ENCODE measurements around the gene FOXC2.

Gene FOXC2

DNA sequence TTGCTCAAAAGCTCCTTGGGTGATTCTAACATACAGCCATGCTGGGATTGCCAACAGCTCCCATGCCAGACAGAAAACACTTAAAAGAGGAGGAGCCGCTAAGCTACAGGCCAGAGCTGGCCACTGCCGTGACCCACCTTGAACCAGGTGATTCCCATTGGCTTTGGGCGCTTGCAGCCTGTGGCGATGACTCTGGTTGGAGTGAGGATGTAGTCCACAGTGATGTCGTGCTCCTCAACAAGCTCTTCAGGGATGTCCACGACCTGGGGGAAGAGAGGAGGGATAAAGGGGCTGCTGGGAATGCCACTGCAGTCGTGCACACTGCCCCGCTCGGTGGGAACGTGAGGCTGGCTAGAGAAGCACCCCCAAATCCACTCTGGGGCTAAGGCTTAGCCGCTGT, 25.1 kb upstream of the FOXC2 start:
- Histone ChIP-seq H3K36me3 (peaks cover 73 to 92% (median 91%) of the 10 kb centered on the region in 3 donors), H3K27ac (no peak overlapping the region), H3K4me3 (no peak overlapping the region), H3K9me3 (no peaks in the 10 kb centered on the region), H3K27me3 (no peaks in the 10 kb centered on the region), H3K4me1 (peaks cover 0 to 6% (median 0%) of the 10 kb centered on the region in 4 donors)
- TF ChIP-seq, protein P1, sequence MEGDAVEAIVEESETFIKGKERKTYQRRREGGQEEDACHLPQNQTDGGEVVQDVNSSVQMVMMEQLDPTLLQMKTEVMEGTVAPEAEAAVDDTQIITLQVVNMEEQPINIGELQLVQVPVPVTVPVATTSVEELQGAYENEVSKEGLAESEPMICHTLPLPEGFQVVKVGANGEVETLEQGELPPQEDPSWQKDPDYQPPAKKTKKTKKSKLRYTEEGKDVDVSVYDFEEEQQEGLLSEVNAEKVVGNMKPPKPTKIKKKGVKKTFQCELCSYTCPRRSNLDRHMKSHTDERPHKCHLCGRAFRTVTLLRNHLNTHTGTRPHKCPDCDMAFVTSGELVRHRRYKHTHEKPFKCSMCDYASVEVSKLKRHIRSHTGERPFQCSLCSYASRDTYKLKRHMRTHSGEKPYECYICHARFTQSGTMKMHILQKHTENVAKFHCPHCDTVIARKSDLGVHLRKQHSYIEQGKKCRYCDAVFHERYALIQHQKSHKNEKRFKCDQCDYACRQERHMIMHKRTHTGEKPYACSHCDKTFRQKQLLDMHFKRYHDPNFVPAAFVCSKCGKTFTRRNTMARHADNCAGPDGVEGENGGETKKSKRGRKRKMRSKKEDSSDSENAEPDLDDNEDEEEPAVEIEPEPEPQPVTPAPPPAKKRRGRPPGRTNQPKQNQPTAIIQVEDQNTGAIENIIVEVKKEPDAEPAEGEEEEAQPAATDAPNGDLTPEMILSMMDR (IDR thresholded peaks at IDR 0.05) = no peak
- intact Hi-C loops (cut with DNase I; ENCODE audit: low total_unique reads) = no loop called here
- no peak for DNase-seq

DNA sequence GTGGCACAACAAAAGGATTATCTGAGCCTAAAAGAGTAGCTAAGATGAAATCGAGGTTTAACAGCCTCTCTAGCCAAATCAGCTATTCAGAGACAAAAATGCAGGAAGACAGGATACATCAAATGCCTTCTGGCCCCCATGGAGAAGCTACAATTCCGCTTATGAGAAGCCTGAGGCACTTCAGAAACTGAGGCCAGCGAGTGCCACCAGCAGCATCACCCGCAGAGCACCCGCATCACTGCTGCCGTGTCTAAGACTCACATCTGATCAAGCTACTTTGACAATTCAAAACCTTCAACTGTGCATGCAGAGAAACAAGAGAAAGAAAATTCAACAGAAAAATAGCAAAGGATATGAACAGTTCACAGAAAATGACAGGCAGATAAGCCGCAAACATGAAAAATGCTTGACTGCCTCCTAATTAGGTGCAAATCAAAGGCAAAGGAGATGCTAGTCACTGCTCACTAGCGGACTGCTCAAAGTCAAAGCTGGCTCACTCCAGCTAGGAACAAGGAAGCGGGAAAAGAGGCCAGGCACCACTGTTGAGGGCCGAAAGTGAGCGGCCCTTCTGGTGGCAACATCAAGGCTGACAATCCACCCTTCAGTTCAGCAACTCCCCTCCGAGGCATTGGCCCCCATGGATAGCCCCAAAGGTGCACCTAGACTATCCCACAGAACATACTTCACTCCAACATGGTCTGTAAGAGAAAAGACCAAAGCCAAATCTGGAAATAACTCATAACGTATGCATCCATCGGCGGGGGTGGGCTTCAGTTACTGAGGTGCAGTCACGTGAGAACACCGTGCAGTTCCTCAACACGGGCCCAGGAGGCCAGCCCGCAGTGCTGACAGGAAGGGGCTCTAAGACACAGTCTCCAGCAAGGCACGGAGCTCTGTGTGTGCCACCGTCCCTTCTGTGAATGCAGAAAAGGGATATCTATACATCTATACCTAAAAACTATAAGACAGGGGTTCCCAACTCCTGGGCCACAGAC, 23.6 kb upstream of the FOXC2 start:
- H3K4me1 ChIP-seq = peaks cover 0 to 6% (median 0%) of the 10 kb centered on the region in 4 donors
- H3K9me3 ChIP-seq = no peaks in the 10 kb centered on the region
- DNase-seq = no peak
- peaks cover 62 to 91% (median 86%) of the 10 kb centered on the region in 3 donors for H3K36me3 ChIP-seq
- H3K27ac ChIP-seq = no peak overlapping the region
- H3K4me3 ChIP-seq = no peak overlapping the region
- H3K27me3 ChIP-seq = no peaks in the 10 kb centered on the region
- intact Hi-C loops (cut with DNase I; ENCODE audit: low total_unique reads) = no loop called here
- TF ChIP-seq, protein P1 (IDR thresholded peaks at IDR 0.05) = no peak

DNA sequence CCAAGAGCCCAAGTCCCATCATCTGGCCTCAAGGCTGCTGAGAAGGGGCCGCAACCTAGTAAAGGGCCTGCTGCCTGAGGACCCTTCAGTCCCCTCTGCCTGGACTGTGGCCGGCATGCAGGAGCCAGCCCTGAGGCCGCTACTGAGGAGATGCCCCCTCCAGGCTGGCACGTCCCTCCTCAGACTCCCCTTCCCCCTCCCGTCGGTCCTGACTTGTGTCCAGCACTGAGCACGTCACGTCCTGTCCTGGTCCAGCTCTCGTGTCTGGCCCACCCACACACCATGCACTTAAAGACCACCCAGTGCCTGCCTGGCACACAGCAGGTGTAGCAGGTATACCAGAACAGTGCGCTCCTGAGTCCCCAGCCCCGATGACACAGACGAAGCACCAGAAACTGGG, 21.1 kb upstream of the FOXC2 start:
- intact Hi-C loops (cut with DNase I; ENCODE audit: low total_unique reads) = no loop called here
- Histone ChIP-seq H3K4me3 (no peak overlapping the region), H3K27ac (no peak overlapping the region), H3K27me3 (no peaks in the 10 kb centered on the region), H3K9me3 (no peaks in the 10 kb centered on the region), H3K4me1 (peaks cover 0 to 6% (median 0%) of the 10 kb centered on the region in 4 donors), H3K36me3 (peaks cover 49 to 85% (median 81%) of the 10 kb centered on the region in 3 donors)
- no peak for DNase-seq
- TF ChIP-seq, protein P1 (IDR thresholded peaks at IDR 0.05) = no peak

DNA sequence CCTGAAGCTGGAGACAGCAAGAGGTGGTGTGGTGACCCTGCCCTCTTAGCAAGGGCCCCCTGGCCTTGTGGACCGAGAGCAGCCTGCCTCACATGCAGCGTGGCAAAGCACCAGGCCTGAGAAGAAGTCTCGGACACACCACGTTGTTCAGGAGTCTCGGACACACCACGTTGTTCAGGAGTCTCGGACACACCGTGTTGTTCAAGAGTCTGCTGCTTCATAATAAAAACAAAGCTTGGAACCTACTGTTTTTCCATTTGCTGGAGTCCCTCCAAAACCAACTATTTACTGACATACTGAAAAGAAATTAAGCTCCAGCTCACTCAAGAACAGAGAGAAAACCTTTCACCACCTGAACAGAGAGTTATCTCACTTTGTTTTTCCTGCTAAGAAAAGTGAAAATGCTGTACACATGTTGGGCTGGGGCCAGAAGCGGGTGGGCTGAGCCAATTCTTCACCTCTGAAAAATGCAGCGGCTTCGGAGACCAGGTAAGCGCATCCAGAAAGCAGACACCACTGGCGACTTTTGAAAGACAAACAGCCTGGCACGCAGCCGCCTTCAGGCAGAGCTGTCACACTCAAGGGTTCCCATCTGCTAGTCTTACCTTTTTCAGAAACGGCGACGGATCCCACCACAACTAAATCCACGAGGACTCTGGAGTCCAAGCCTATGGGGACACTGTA, 20.5 kb upstream of the FOXC2 start:
- intact Hi-C loops (cut with DNase I; ENCODE audit: low total_unique reads) = no loop called here
- no peak overlapping the region for H3K4me3 ChIP-seq
- H3K9me3 ChIP-seq = no peaks in the 10 kb centered on the region
- no peak overlapping the region for H3K27ac ChIP-seq
- DNase-seq = no peak
- H3K36me3 ChIP-seq = peaks cover 42 to 85% (median 81%) of the 10 kb centered on the region in 3 donors
- peaks cover 0 to 6% (median 0%) of the 10 kb centered on the region in 4 donors for H3K4me1 ChIP-seq
- no peaks in the 10 kb centered on the region for H3K27me3 ChIP-seq
- TF ChIP-seq, protein P1 (IDR thresholded peaks at IDR 0.05) = no peak

DNA sequence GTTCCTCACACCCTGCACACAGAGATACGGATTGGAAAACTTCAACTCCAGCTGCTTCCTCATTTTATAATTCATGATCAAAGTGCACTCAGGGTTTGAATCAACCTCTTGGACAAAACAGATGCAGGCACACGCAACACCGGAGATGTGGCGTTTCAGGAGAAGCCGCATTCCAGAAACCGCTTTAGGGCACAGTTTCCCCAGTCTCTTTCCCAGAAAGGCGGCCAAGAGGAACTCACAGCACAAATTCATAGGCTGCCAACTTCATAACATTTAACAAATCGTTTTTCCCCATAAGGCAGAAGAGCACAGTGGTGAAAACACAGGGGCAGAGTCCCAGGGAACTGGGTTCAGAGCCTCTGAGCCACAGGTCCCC, 20.0 kb upstream of the FOXC2 start:
- no peaks in the 10 kb centered on the region for H3K27me3 ChIP-seq
- intact Hi-C loops (cut with DNase I; ENCODE audit: low total_unique reads) = no loop called here
- TF ChIP-seq, protein P1 (IDR thresholded peaks at IDR 0.05) = no peak
- H3K4me3 ChIP-seq = no peak overlapping the region
- H3K27ac ChIP-seq = no peak overlapping the region
- no peaks in the 10 kb centered on the region for H3K9me3 ChIP-seq
- peaks cover 0 to 6% (median 0%) of the 10 kb centered on the region in 4 donors for H3K4me1 ChIP-seq
- no peak for DNase-seq
- H3K36me3 ChIP-seq = peaks cover 37 to 85% (median 76%) of the 10 kb centered on the region in 3 donors

All from tibial artery (tissue), 4 donors.